Dedifferentiated amniotic fluid mesenchymal stem cell (primary cell): Measurements from ENCODE around the gene ACBD6.

Experiments used
- DNase-seq: peaks from one replicate; pipeline ENCODE4 v3.0.0-alpha.2; 2016; ENCODE audit errors: extremely low spot score

Gene ACBD6

DNA sequence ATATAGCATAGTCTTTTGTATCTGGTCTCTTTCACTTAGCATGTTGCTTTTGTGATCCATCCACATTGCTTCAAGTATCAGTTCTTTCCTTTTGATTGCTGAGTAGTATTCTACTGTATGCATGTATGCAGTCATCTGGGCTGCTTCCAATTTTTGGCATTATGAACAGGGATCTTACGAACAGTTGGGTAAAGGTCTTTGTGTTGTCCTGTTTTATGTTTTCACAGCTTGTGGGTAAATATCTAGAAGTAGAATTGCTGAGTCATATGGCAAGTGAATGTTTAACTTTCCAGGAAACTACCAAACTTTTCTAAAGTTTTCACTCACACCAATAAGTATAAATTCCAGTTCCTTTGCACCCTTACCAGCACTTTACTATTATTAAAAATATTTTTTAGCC, 211.4 kb downstream of the ACBD6 start:
- DNase-seq, result no peak

DNA sequence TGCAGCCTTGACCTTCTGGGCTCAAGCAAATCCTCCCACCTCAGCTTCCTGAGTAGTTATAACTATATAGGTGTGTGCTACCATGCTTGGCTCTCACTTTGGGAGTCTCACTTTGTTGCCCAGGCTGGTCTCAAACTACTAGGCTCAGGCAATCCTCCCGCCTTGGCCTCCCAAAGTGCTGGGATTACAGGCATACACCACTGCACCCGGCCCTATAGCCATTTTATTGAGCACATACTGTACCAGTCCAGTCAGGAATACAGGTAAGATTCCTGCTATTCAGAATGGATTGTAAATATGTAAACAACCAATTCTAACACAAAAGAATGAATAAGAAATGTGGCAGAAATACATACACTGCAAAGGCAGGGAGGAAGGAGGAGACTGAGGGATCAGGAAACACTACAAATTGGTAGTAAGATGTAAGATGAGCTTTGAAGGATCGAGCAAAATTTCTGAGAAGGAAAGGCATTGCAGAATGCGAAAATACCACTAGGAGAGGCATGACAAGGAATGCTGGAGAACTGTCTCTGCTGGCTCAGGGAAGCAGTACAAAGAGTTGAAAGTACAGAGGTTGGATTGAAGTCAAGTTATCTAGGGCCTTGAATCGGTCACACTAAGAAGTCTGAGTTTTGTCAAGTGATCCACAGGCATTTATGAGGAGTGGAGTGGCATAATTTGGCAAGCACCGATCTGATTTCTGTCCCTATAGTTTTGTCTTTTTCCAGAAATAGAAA, 211.9 kb downstream of the ACBD6 start:
- DNase-seq, result no peak

- DNase-seq, result no peak
Measured at GRCh38 chr1:180288940-180289339, 213.4 kb downstream of the ACBD6 start.

DNA sequence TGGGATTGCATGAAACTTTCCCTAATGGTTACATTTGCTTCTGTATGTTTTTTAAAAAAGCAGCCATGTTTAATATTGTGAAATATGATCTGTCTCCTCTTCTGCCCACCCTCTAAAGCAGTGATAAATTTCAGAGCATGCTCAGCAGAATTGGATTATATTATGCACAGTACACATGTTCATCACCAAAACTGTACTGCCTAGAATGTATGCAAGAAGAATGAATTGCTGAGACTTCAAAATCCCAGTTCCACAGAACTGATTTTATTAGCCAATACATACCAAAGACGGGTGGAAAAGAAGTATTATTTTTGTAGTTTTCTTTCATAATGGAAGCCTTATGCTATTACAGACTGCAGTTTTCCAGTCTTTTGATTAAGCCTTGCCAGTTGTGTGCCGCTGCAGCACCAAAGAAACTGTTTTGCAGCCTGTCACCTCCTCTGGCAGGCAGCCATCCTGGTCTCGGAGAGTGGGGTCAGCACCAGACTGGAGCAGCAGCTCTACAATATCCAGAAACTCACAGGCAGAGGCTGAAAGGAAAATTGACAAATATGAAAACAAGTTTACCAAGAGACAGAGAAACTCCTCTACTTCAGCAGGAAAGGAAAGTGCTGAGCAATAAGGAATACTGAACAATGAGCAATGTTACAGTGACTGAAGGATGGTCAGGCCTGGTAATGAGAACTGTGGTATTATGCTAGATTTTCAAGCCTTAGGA, 214.2 kb downstream of the ACBD6 start:
- no peak for DNase-seq

GRCh38 chr1:180286417-180286816, 216.0 kb downstream of the ACBD6 start:
- no peak for DNase-seq

DNA sequence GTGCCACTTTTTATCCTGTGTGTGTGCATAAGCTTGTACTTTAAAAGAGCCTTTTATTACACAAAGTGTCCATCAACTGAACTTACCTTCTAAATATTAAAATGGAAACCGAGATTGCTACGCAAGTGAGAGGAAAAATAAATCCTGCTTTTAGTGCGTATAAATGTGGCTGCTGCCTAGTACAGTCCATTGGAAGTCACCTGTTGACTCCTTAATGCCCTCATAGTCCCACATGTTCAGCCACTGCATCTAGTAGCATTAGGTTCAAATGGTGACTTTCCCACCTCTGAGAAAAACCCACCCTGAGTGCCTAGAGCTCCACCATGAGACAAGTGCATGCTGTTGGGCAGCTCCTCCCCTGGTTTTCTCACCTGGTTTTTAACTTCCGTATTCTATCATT, 219.3 kb downstream of the ACBD6 start:
- no peak for DNase-seq

- no peak for DNase-seq
Measured at GRCh38 chr1:180282401-180283044, 219.9 kb downstream of the ACBD6 start.

DNA sequence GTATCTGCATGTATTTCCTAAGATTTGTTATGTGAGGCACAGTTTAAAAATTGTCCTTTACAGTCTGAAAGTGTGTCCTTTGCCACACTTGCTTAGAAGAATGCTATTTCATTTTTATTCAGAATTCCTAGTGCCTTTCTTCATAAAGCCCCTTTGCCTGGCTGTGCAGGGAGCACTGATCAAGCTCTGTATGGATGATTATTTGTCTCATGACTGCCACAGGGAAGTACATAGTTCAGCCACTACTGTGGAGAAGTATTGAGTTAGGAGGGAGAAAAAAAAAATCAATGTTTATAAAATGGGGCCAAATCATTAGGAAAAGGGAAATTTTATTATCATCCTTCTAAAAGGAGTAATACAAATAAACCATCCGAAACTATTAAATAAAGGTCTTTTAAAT, 220.9 kb downstream of the ACBD6 start:
- DNase-seq, result no peak

GRCh38 chr1:180280617-180281016, 221.8 kb downstream of the ACBD6 start:
- DNase-seq, result no peak

- no peak for DNase-seq
Measured at GRCh38 chr1:180279651-180280050, 222.7 kb downstream of the ACBD6 start.

DNA sequence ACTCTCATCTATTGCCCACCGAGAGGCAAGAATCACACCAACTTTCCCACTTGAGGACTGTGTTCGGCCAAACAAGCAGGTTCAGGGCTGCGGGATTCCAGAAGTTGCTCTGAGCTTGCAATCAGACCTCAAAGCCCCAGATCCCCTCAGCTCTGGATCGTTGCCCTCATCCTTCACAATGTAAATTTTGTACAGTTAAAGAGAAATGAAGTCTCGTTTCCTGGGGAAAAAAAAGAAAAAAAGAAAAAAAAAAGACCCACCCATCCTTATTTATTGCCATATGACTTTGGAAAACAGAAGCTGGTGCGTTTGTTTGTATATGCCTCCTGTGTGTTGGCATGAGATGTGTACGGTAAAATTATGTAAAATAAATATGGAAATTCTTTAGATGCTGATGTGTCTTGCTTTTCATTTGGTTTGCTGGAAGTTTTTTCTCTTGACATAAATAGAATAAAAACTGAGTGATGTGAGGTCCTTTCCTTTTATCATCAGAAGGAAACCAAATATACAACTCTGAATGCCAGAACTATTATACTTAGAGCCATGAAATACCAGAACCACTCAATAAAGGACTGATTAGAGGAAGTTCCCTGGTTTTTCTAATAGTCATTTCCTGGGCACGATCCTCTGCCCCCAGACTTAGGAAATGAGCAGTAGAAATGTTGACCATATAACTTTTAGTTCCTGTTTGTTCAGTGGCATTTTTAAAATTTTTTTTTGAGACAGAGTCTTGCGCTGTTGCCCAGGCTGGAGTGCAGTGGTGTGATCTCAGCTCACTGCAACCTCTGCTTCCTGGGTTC, 223.6 kb downstream of the ACBD6 start:
- no peak for DNase-seq

GRCh38 chr1:180278194-180278515, 224.2 kb downstream of the ACBD6 start:
- no peak for DNase-seq

- no peak for DNase-seq
Measured at GRCh38 chr1:180277476-180278193, 224.7 kb downstream of the ACBD6 start.

DNA sequence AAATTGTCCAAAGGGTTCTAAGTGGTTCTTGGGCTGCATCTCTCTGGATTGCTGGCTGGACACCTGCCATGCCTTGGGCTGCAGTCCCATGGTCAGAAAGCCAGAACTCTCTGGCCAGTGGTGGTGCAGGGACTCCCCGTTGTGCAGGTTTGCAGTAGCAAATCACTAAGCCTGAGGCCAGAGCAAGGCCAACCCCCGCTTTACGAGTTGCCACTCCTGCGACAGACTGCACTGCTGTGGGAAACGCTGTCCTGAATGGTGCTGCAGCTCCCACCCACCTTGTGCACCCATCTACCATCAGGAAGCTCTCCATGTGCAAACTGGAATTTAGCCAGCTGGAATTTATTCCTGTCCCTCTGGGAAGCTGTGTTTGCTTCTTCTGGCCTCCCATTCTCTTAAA, 226.7 kb downstream of the ACBD6 start:
- no peak for DNase-seq

DNA sequence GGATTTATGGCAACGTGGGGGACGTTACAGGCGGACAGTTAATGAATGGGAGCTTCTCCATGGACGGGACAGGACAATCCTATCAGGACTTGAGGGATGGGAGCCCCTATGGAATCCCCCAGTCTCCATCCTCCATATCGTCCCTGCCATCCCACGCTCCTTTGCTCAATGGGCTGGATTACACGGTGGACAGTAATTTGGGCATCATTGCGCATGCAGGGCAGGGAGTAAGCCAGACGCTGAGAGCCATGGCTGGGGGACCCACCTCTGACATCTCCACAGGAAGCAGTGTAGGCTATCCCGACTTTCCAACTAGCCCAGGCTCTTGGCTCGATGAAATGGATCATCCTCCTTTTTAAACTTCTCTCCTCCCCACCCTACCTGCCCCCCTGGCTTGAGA, 228.2 kb downstream of the ACBD6 start:
- DNase-seq, result no peak

DNA sequence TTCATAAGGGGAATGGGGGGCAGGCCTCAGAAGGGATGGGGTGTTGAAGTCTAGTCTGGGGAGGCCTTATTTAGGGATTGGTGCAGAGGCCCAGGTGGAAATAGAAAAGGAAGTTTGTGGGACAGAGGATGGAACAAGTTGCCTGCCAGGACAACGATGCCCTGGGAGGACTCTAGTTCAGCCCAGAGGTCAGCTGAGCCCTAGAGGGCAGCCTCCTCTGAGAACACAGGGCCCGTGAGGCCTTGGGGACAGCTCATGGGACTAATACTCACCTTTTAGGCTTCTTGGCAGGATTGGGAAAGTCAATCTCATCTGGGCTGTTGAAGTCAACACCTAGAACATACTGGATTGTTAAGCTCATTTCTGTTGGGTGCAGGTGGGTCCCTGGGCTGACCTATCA, 229.3 kb downstream of the ACBD6 start:
- no peak for DNase-seq

DNA sequence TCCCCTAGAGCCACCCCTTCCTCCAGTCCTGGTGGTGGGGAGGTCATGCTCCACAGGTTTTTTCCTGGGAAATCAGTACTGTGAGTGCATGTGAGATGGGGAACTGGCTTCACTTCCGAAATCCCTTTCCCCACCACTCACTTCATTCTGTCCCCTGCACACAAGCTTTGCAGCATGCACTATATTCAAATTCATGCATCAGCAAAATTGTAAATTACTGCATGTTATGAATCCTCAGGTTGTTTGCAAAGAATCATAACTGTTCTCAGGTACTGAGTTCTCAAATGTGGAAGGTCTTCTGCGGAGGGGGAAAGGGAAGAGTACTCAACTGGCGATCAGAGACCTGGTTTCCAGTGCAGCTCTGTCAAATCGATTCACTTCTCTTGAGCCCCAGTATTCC, 230.0 kb downstream of the ACBD6 start:
- DNase-seq, result no peak

DNA sequence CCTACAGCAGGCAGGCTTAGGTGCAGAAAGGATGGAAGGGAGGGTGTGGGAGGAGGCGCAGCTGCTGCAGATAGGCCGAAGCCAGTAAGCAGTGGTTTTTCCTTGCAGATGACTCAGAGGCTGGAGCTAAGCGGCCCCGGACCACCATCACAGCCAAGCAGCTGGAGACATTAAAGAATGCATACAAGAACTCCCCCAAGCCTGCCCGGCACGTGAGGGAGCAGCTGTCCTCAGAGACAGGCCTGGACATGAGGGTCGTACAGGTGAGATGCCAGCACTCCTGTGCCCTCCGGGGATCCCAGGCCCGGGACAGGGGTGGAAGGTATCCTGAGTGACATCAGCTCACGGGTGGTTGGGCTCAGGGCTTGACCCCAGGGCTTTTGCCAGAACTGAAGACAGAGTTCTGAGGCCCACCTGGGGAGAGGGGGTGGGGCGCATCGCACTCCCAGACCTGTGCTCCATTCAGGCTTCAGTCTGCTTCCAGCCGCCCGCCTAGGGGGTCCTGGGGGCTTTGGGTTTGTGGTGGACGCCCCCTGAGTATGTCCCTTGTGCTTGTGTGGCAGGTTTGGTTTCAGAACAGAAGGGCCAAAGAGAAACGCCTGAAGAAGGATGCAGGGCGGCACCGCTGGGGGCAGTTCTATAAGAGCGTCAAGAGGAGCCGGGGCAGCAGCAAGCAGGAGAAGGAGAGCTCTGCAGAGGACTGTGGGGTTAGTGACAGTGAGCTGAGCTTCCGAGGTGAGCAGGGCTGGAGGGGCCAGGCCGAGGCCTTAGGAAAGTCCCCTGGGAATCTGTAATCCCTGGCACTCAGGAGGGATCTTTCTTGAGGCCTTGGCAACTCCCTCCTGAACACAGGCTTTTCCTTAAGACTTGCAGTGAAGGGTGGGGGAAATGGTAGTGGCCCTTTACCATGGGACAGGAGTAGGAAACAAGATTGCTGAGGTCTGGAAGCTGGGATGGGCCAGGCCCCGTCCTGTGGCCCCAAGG, 230.8 kb downstream of the ACBD6 start:
- DNase-seq, result no peak

- no peak for DNase-seq
Measured at GRCh38 chr1:180270530-180271271, 231.7 kb downstream of the ACBD6 start.
